ENCODE data around the gene TMEM127.

Gene TMEM127

GRCh38 chr2:96241900-96242611, 23.7 kb downstream of the TMEM127 start:
- in situ Hi-C loops (cut with HindIII; ENCODE audit: low pct_ligation_motif_present, low sequenced_read_pairs), result no loop called here
- no peak overlapping the region for H3K4me3 ChIP-seq (ENCODE audit: low read depth, low read length)
- DNase-seq, result peak; percentile 60
- no peaks in the 10 kb centered on the region for H3K27me3 ChIP-seq (replicated peaks)
- H3K36me3 ChIP-seq (replicated peaks), result no peaks in the 10 kb centered on the region
- peak overlapping the region; percentile 5 for H3K27ac ChIP-seq
- no peak for TF ChIP-seq CTCF (IDR thresholded peaks at IDR 0.05; ENCODE audit: low read depth, low read length, missing control alignments)

GRCh38 chr2:96241227-96241626, 24.6 kb downstream of the TMEM127 start:
- H3K27ac ChIP-seq, result no peak overlapping the region
- no peaks in the 10 kb centered on the region for H3K36me3 ChIP-seq (replicated peaks)
- no peak for DNase-seq
- in situ Hi-C loops (cut with HindIII; ENCODE audit: low pct_ligation_motif_present, low sequenced_read_pairs), result no loop called here
- no peak overlapping the region for H3K4me3 ChIP-seq (ENCODE audit: low read depth, low read length)
- H3K27me3 ChIP-seq (replicated peaks), result no peaks in the 10 kb centered on the region
- TF ChIP-seq CTCF (IDR thresholded peaks at IDR 0.05; ENCODE audit: low read depth, low read length, missing control alignments), result no peak

- no peak overlapping the region for H3K27ac ChIP-seq
- in situ Hi-C loops (cut with HindIII; ENCODE audit: low pct_ligation_motif_present, low sequenced_read_pairs), result no loop called here
- no peak overlapping the region for H3K4me3 ChIP-seq (ENCODE audit: low read depth, low read length)
- no peaks in the 10 kb centered on the region for H3K36me3 ChIP-seq (replicated peaks)
- no peaks in the 10 kb centered on the region for H3K27me3 ChIP-seq (replicated peaks)
- no peak for DNase-seq
- no peak for TF ChIP-seq CTCF (IDR thresholded peaks at IDR 0.05; ENCODE audit: low read depth, low read length, missing control alignments)
These were observed 25.3 kb downstream of the TMEM127 start for GRCh38 chr2:96240341-96241038.

GRCh38 chr2:96239745-96240264, 26.0 kb downstream of the TMEM127 start:
- Histone ChIP-seq H3K27me3 (replicated peaks) (no peaks in the 10 kb centered on the region), H3K4me3 (ENCODE audit: low read depth, low read length) (no peak overlapping the region), H3K27ac (no peak overlapping the region), H3K36me3 (replicated peaks) (no peaks in the 10 kb centered on the region)
- in situ Hi-C loops (cut with HindIII; ENCODE audit: low pct_ligation_motif_present, low sequenced_read_pairs), result no loop called here
- no peak for TF ChIP-seq CTCF (IDR thresholded peaks at IDR 0.05; ENCODE audit: low read depth, low read length, missing control alignments)
- no peak for DNase-seq

GRCh38 chr2:96239091-96239490, 26.7 kb downstream of the TMEM127 start:
- TF ChIP-seq CTCF (IDR thresholded peaks at IDR 0.05; ENCODE audit: low read depth, low read length, missing control alignments), result no peak
- in situ Hi-C loops (cut with HindIII; ENCODE audit: low pct_ligation_motif_present, low sequenced_read_pairs), result no loop called here
- no peak overlapping the region for H3K4me3 ChIP-seq (ENCODE audit: low read depth, low read length)
- H3K27me3 ChIP-seq (replicated peaks), result no peaks in the 10 kb centered on the region
- no peak for DNase-seq
- H3K27ac ChIP-seq, result no peak overlapping the region
- no peaks in the 10 kb centered on the region for H3K36me3 ChIP-seq (replicated peaks)

All from brain microvascular endothelial cell (primary cell).